GM21723 (cell line): ENCODE measurements around the gene SYNGR3.
A peak's percentile ranks its signal among the peaks of the same experiment; 100 is the strongest.
"Not testable (repeated sequence)": the region's sequence is repeated elsewhere in the genome, so short reads cannot be mapped to it uniquely, and the experiment has no call there.

Experiments used
- ATAC-seq: cut with Tn5 transposase; IDR thresholded peaks from one replicate; pipeline ENCODE4 v1.9.1; 2021; ENCODE audit warnings: mild to moderate bottlenecking, moderate library complexity; ENCODE audit not compliant: unreplicated experiment

Gene SYNGR3

DNA sequence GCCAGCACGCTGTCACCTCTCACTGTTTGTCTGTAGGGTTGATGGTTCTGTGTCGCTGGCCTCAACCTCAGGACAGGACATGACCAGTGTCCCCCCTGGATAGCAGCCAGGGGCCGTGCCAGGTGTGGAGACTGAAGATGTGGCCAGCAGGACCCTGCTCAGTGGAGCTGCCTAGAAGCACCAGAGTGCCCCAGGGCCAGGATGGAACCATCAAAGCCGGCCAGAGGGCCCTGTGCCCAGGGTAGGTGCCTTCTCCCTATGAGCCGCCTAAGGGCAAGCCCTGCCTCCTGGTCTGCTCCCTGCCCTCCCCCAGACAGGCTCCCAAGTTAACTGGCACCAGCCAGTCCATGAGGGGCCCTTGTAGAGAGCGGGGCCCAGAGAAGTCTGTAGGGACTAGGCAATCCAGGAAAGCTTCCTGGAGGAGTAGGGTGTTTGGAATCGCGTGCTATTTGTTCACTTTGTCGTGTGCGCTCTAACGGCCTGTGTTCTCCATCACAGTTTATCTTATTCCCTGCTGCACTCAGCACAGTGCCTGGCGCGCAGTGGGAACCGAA lies 31.0 kb upstream of the SYNGR3 start:
- peak; percentile 6 for ATAC-seq

DNA sequence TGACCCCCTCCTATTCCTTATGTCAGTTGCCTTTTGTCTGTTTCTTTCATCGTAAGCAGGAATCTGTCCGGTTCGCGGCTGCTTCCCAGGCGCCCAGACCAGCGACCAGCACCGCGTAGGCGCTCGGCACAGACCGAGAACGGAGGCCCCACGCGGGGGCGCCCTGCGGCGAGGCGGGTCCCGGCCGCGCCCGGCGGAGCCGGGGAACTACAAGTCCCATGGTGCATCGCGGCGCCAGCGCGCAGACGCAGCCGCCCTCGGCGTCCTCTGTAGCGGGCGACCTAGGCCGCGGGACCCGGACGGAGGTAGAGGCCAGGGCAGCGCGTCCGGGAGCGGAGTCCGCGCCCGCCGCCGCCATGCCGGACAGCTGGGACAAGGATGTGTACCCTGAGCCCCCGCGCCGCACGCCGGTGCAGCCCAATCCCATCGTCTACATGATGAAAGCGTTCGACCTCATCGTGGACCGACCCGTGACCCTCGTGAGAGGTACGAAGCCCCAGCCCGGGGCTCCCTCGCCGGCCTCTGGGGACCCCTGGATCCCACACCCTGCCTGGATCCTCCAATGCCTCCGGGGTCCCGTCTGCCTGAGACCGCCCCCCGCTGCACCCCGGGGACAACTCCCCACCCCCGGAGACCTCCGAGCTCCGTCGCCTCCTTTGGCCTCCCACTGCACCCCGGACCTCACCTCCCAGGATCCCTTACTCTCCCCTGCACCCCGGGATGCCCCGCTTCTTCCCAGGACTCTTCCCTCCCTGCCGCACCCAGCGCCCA lies 30.3 kb upstream of the SYNGR3 start, which contains the start of gene NDUFB10:
TSS of gene NDUFB10 (plus strand) at position 270 of the 771 bp plus-strand sequence. CDS start at position 357, 87 bp downstream.
- ATAC-seq, result peak; percentile 64

DNA sequence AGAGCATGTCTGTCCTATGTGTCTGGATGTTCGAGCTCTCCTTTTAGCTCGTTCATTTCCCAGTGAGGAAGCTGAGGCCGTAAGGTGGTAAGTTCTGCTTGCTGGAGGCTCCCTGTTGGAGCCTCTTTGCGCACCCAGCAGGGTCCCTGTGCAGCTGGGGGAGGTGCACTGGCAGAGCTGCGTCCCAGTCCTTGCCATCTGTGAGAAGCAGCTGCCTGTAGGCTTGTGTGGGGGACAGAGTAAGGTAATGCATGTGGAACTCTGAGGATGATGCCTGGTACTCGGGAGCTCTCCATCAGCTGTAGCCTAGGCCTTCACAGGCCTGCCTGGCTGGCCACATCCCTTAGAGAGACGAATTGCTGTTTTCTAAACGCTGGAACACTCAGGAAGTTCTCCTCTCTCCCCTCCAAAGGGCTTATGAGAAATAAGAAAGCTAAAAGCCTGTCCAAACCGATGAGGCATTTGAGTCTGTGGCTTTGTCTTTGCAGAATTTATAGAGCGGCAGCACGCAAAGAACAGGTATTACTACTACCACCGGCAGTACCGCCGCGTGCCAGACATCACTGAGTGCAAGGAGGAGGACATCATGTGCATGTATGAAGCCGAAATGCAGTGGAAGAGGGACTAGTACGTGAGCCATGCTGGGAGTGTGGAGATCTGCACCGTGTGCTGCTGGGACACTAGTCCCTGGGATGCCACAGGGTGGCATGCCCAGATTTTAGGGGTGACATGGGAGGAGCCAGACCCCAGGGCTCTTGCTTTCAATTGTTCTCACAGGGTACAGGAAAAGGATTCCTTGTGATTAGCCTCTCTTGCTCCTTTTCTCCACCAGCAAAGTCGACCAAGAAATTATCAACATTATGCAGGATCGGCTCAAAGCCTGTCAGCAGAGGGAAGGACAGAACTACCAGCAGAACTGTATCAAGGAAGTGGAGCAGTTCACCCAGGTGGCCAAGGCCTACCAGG lies 28.8 kb upstream of the SYNGR3 start:
- ATAC-seq, result no peak

DNA sequence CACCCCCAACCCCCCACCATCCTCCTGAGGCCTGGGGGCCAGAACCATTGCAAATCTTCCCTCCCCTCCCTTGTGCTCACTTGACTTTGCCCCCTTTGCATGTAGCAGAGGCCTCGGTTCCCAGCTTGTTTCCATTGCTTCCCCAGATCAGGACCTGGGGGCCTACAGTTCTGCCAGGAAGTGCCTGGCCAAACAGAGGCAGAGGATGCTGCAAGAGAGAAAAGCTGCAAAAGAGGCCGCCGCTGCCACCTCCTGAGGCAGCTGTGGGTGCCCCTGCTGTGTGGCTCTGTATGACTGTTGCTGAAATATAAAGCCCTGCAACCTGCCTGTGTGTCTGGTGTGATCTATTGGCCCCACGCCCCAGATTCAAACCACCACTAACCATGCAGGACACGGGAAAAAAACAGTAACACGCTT lies 28.1 kb upstream of the SYNGR3 start:
- no peak for ATAC-seq

DNA sequence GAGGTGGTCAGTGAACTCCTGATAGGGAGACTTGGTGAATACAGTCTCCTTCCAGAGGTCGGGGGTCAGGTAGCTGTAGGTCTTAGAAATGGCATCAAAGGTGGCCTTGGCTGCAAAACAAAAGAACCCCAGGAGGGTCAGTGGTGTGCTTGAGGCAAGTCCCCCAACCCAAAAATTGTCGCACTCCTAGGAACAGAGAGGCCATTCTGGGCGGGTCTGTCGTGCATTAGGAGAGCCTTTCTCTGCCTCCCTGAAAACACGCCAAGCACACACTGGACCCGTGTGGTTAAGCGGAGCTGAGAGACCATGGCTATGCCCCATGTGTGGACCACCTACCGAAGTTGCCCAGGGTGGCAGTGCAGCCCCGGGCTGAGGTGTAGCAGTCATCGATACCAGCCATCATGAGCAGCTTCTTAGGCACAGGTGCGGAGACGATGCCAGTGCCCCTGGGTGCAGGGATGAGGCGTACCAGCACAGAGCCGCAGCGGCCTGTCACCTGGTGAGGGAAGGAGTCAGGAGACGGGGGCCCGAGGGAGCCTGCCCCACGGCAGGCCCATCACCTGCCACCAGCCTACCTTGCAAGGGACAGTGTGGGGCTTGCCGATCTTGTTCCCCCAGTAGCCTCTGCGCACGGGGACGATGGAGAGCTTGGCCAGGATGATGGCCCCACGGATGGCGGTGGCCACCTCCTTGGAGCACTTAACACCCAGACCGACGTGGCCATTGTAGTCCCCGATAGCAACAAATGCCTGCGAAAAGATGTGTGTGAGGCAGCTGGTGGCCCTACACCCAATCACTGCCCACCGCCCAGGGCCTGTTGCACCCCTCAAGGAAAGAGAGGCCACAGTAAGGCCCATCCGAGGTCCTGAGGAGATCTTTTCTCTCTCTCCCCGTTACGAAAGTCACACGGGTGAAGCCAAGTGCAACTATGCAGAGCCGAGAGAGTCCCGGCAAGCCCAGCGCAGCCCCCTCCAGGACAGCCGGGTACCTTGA lies 27.3 kb upstream of the SYNGR3 start:
- not testable (repeated sequence) for ATAC-seq

DNA sequence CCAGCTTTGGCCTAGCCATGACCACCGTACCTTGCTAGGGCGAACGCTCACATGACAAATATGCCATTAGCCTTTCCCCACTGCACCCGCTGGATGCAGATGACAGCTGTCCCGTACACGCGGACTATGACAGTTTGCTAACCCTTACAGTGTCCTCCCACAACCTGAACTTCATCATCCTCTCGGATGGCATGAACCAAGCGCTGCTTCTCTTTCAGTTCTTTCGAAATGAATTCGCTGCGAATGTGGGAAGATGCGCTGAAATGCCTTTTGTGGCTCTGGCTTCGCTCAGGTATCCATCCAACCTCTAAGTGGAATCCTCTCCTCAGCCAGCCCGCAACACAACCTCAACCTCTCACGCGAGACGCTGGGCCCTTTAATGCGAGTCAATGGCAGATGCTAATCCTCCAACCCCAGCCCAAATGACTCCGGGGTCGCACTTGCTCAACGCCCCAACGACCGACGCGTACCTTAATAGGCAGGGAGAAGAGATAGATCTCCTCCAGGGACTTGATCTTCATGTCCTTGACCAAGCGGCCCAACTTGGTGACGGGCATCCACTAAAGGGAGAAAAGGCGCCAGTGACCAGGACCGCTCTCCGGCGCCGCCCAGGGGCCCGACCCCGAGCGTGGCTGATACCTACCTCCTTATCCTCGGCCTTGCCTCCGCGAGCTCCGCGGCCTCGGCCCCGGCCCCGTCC lies 25.8 kb upstream of the SYNGR3 start:
- ATAC-seq, result peak; percentile 10

DNA sequence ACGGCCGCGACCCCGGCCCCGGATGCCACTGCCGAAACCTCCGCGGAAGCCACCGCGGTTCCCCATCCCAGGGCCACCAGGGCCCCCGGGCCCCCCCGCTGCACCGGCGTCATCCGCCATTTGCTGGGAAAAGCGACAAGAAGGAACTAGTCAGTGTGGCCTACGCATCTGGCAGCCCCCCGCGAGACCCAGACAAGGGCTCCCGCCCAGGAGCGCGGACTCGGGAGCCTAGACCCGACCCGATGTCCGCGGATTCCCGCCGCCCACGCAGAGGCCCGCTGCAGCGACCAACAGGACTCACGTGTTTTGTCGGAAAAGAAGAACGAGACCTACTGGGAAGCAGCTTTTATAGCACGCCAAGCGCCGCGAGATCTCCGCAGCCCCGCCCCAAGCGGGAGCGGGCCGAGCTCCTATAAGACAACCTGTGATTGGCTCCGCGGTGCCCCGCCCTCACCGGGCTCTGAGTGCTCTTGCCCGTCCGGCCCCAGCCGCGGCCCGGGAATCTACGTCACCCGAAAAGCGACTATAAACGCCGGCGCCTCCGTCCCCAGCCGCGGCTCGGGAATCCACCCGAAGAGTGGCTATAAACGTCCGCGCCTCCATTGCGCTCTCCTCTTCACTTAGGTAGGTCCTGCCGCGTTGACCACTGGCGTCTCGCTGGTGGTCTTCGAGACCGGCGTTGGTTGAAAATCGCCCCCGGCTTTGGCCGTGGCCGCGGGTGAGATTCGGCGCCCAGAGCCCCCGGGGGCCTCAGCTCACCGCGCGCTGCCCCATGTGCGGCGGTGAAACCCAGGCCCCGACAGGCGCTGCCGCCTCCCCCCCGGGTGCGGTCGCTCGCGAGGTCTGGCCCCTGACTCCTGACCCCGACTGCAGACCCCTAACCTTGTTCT lies 25.0 kb upstream of the SYNGR3 start, which contains the start of gene RPS2:
TSS of gene RPS2 (minus strand) at position 321 of the 890 bp plus-strand sequence. CDS start at position 120, 201 bp downstream.
- ATAC-seq, result peak; percentile 65

DNA sequence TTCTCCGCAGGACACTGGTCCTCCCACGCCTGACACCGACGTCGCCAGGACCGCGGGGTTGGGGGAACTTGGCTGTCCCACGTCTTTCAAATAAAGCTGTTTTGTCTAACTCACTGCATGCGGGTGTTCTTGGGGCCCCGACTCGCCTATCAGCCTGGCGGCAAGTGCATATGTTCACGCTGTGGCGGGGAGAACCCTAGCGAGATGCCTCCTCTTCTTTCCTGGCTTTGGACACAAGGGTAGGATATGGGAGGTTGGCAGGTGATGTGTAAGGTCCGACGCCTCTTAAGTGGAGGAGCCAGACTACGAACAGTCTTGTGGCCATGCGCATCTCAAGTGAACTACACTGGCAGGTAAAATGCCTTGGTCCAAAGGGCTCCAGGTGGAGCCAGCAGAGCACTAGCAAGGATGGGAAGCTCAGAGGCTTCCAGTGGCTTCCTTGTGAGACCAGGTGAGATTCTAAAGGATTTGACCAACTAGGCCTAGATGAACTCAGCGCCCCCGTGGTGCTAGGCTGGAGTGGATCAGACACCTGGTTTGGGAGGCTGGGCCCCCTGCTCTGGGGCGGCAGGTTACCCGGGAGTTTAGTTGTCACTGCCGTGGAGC lies 24.3 kb upstream of the SYNGR3 start:
- ATAC-seq, result no peak

DNA sequence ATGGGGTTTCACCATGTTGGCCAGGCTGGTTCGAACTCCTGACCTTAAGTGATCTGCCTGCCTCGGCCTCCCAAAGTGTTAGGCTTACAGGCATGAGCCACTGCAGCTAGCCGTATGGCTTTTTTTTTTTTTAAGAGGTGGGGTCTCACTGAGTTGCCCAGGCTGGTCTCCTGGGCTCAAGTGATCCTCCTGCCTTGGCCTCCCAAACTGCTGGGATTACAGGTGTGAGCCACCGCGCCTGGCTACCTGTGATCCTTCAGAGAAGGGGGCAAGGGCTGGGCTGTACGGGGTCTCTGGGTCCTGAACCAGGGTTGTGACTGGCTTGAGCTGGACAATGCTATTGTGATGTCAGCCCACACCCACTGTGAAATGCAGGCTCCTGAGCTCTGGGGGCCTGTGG lies 23.3 kb upstream of the SYNGR3 start, which contains the start of gene RNF151:
TSS of gene RNF151 (plus strand) at position 397 of the 400 bp plus-strand sequence. CDS start 26 bp downstream, outside the sequence.
- ATAC-seq, result no peak

DNA sequence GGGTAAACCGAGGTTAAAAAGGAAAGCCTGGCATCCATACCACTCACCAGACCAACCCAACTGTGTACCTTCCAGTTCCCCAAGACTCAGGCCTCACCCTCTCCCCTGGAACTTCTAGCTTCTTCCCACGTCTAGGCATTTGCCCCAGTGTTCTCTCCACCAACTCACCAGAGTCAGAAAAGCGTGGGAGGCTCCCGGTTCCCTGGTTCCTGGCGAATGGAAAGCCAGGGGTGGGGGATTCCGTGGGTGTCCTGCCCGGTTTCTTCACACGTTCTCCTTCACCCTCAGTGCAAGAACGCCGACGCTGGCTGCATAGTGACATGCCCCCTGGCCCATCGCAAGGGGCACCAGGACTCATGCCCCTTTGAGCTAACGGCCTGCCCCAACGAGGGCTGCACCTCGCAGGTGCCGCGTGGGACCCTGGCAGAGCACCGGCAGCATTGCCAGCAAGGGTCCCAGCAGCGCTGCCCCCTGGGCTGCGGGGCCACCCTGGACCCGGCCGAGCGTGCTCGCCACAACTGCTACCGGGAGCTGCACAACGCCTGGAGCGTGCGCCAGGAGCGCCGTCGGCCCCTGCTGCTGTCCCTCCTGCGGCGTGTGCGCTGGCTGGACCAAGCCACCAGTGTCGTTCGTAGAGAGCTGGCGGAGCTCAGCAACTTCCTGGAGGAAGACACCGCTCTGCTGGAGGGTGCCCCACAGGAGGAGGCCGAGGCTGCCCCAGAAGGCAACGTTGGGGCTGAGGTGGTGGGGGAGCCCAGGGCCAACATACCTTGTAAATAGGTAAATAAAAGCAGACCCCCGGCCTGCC lies 21.4 kb upstream of the SYNGR3 start:
- ATAC-seq, result no peak

DNA sequence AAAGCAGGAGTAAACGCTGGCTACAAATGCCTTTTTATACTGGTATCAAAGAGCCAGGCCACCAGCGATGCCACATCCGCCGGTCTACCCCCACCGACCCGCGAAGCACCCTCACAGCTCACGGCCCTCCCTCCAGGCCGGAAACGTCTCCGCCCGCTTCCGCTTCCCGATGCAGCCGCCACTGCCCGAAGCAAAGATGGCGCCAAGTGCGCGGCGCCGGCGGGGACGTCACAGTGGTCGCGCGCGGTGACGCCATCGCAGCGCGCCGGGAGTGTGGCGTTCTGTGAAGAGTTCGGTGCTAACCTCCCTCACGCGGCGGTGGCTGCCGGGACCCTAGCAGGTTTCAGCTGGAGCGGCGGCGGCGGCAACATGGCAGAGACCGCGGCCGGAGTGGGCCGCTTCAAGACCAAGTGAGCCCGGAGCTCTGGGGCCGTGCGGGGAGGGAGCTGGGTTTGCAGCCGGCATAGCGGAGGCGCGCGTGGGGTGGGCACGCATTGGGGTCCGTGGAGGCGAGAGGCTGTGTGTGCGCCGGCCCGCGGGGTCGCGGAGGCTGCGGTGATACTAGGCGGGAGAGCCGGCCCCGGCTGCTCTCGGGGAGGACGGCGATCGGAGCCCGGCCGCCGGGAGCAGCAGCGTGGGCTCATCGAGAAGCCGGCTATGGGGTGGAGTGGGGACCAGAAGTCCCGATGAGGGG lies 17.8 kb upstream of the SYNGR3 start, which contains the start of gene TBL3:
TSS of gene TBL3 (plus strand) at position 258 of the 694 bp plus-strand sequence. CDS start at position 370, 112 bp downstream.
- ATAC-seq, result peak; percentile 64

DNA sequence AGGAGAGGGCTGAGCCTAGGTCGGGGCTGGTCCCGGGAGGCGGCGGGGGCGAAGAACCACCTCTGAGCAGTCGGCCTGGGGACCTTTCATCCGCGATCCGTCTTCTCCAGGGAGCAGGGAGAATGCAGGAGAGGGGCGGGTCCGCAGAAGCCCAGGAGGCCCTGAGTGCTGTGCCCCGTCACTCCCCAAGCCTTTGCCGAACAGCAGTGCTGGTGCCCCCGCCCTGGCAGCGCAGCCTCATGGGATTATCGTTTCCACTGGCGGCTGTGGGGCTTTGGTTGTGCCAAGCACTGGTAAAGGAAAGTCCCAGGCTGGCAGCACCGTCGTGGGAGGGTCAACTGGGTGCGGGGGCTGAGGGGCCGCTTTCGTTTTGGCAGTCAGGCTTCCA lies 17.3 kb upstream of the SYNGR3 start:
- ATAC-seq, result no peak

DNA sequence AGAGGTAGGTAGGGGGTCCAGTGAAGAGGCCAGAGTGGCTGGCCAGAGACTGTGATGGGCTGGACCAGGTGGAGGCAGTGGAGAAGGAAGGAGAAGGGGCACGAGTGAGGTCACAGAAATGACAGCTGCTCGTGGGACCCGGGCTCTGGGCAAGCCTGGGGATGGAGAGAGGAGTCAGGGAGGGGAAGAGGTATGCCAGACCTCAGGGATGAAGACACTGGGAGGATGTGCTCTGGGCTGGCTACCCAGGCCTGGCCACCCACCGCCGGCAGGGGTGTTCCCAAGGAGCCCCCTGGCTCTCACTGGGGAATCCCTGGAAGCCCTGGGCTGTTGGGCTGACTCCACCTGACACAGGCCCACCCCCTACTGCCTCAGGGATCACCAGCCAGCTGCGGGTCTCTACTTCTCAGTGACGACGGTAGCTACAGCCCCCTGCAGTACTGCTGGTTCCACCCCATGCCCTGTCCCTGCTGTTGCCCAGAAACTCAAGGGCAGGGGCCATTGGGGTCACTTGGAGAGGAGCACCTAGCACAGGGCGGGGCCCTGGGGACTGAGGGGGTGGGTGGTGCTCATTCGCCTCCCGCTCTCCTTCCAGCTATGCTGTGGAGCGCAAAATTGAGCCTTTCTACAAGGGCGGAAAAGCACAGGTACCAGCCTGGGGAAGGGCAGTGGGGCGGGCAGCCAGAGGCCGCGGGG lies 16.2 kb upstream of the SYNGR3 start:
- ATAC-seq, result no peak

DNA sequence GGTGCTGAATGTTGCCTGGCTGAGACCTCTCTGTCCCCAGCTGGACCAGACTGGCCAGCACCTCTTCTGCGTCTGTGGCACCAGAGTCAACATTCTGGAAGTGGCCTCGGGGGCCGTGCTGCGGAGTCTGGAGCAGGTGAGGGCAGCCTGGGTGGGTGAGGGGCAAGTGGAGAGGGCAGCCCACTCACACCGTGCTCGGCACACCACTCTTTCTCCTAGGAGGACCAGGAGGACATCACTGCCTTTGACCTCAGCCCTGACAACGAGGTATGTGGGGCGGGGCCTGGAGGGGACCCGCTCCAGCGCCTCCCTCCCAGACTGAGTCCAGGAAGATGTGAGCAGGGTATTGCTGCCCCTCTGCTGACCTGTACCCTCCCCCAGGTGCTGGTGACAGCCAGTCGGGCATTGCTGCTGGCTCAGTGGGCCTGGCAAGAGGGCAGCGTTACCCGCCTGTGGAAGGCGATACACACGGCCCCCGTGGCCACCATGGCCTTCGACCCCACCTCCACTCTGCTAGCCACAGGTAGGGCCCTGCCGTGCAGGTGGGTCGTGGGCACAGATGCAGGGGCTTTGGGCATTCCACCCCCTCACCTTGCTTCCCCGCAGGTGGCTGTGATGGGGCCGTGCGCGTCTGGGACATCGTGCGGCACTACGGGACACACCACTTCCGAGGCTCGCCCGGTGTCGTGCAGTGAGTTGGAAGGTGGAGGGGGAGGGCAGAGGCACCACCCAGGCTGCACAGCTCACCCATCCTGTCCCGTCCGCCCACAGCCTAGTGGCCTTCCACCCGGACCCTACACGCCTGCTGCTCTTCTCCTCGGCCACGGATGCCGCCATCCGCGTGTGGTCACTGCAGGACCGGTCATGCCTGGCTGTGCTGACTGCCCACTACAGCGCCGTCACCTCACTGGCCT lies 15.4 kb upstream of the SYNGR3 start:
- ATAC-seq, result no peak
